IMR-90 (cell line): ENCODE measurements around the gene EME2. TPM values are rescaled to one million over a fixed set of nuclear protein-coding genes. Genes with fewer than 3 reads are reported as not detected.

Experiments used
- ATAC-seq: fragments of 200-7000 bp; cut with Tn5 transposase; 2 replicates; pipeline ENCODE4 v1.9.1; 2020; ENCODE audit warnings: low read depth, mild to moderate bottlenecking, moderate library complexity
- BruUV-seq: library from RNA; stranded (reverse); fragments of 400-500 nt; replicated peaks from 2 replicates; lab custom pipeline; 2021; lab: Mats Ljungman, UMichigan
- CTCF ChIA-PET: fragments of 300-600 bp; formaldehyde crosslinking; extraction: SDS; loops from one replicate; lab custom pipeline; 2021; ENCODE audit warnings: antibody characterized with exemption; lab: Yijun Ruan, JAX
- POLR2A ChIA-PET: fragments of 300-600 bp; sonication (Branson Sonifier 250); formaldehyde crosslinking; loops from one replicate; lab custom pipeline; 2022; ENCODE audit warnings: antibody characterized with exemption; ENCODE audit not compliant: unreplicated experiment; lab: Charles Lee
- DNase-seq: peaks from one replicate; pipeline ENCODE4 v3.0.0; 2013
- H2AFZ ChIP-seq: replicated peaks from 2 replicates; pipeline ENCODE3; 2013; ENCODE audit warnings: low read length, mild to moderate bottlenecking; ENCODE audit not compliant: poor library complexity
- H2AK5ac ChIP-seq: 2 replicates; pipeline ENCODE4 v1.6.1; 2013; ENCODE audit warnings: low read depth, low read length, inconsistent platforms
- H2AK9ac ChIP-seq: replicated peaks from 2 replicates; pipeline ENCODE3; 2013; ENCODE audit warnings: mild to moderate bottlenecking, low read depth, low read length, moderate library complexity; ENCODE audit not compliant: poor library complexity
- H2BK120ac ChIP-seq: 2 replicates; pipeline ENCODE4 v1.6.1; 2013; ENCODE audit warnings: low read depth, low read length, inconsistent platforms
- H2BK15ac ChIP-seq: 3 replicates; pipeline ENCODE4 v1.6.1; 2013; ENCODE audit warnings: low read depth, low read length, inconsistent platforms
- H2BK20ac ChIP-seq: 2 replicates; pipeline ENCODE4 v1.6.1; 2013; ENCODE audit warnings: low read depth, mild to moderate bottlenecking, inconsistent platforms, low read length, moderate library complexity
- H2BK5ac ChIP-seq: 2 replicates; pipeline ENCODE4 v1.6.1; 2013; ENCODE audit warnings: mild to moderate bottlenecking, low read depth, low read length, inconsistent platforms; ENCODE audit not compliant: poor library complexity, severe bottlenecking
- H3K14ac ChIP-seq: replicated peaks from 2 replicates; pipeline ENCODE4 v1.6.1; 2013; ENCODE audit warnings: low read depth, low read length, inconsistent platforms
- H3K18ac ChIP-seq: 2 replicates; pipeline ENCODE4 v1.6.1; 2013; ENCODE audit warnings: low read depth, low read length, control low read depth
- H3K23ac ChIP-seq: 2 replicates; pipeline ENCODE4 v1.6.1; 2013; ENCODE audit warnings: low read depth, low read length, inconsistent platforms
- H3K27ac ChIP-seq: 2 replicates; pipeline ENCODE4 v1.5.1; 2013; ENCODE audit warnings: mild to moderate bottlenecking, control low read depth, low read length; ENCODE audit not compliant: insufficient read depth
- H3K27me3 ChIP-seq: 2 replicates; pipeline ENCODE4 v1.6.1; 2013; ENCODE audit warnings: low read length; ENCODE audit not compliant: control insufficient read depth, insufficient read depth
- H3K36me3 ChIP-seq: 2 replicates; pipeline ENCODE4 v1.6.1; 2013; ENCODE audit warnings: low read length, mixed read lengths; ENCODE audit not compliant: control insufficient read depth, insufficient read depth
- H3K4ac ChIP-seq: 2 replicates; pipeline ENCODE4 v1.6.1; 2013; ENCODE audit warnings: low read depth, low read length, inconsistent platforms
- H3K4me1 ChIP-seq: 2 replicates; pipeline ENCODE4 v1.6.1; 2013; ENCODE audit warnings: low read length, mixed read lengths; ENCODE audit not compliant: control insufficient read depth, insufficient read depth
- H3K4me2 ChIP-seq: 2 replicates; pipeline ENCODE4 v1.6.1; 2013; ENCODE audit warnings: low read depth, mild to moderate bottlenecking, control low read depth, low read length, moderate library complexity
- H3K4me3 ChIP-seq: 2 replicates; pipeline ENCODE4 v1.5.1; 2013; ENCODE audit warnings: low read depth, mild to moderate bottlenecking, control low read depth, low read length, moderate library complexity; ENCODE audit not compliant: insufficient read depth
- H3K56ac ChIP-seq: 2 replicates; pipeline ENCODE4 v1.6.1; 2013; ENCODE audit warnings: low read length, inconsistent platforms; ENCODE audit not compliant: insufficient read depth; ENCODE audit errors: extremely low read depth
- H3K79me1 ChIP-seq, 2 experiments: 2 replicates each; pipeline ENCODE4 v1.6.1; 2013; ENCODE audit warnings: low read length in 2 of 2, inconsistent platforms in 1 of 2, low read depth in 1 of 2
- H3K9ac ChIP-seq: 2 replicates; pipeline ENCODE4 v1.6.1; 2013; ENCODE audit warnings: low read depth, low read length, control low read depth
- H3K9me1 ChIP-seq: 2 replicates; pipeline ENCODE4 v1.6.1; 2013; ENCODE audit warnings: low read length, inconsistent platforms; ENCODE audit not compliant: insufficient read depth
- H3K9me3 ChIP-seq: 2 replicates; pipeline ENCODE4 v1.6.1; 2013; ENCODE audit warnings: low read length; ENCODE audit not compliant: control insufficient read depth, insufficient read depth
- H4K20me1 ChIP-seq: 2 replicates; pipeline ENCODE4 v1.6.1; 2013; ENCODE audit warnings: low read length, inconsistent platforms; ENCODE audit not compliant: insufficient read depth
- H4K5ac ChIP-seq: 2 replicates; pipeline ENCODE4 v1.6.1; 2013; ENCODE audit warnings: mild to moderate bottlenecking, low read depth, low read length, control low read depth
- H4K8ac ChIP-seq, 2 experiments: 2 replicates each; pipeline ENCODE4 v1.6.1; 2013; ENCODE audit warnings: low read depth in 2 of 2, low read length in 2 of 2, control low read depth in 1 of 2, inconsistent platforms in 1 of 2
- H4K91ac ChIP-seq: 2 replicates; pipeline ENCODE4 v1.6.1; 2013; ENCODE audit warnings: low read depth, low read length, inconsistent platforms; ENCODE audit not compliant: insufficient read depth
- FOS ChIP-seq: fragments of 150-350 bp; IDR thresholded peaks from 2 replicates; pipeline ENCODE4 v1.6.1; 2016; ENCODE audit warnings: low read depth, low read length
- RFX5 ChIP-seq: IDR thresholded peaks from 2 replicates; pipeline ENCODE4 v1.8.0; 2012; ENCODE audit warnings: low read depth, mild to moderate bottlenecking, low read length, moderate library complexity
- WGBS, 2 experiments: methylation state at CpG; one replicate each; pipeline versions ENCODE4 v1.1.5 to v1.1.7; 2013; ENCODE audit warnings: missing lambda C conversion rate in 2 of 2; ENCODE audit not compliant: insufficient read length in 1 of 2; ENCODE audit errors: extremely low coverage in 2 of 2; 5-methylcytosine and 5-hydroxymethylcytosine counted together
- dilution Hi-C: fragments of 300-500 bp; cut with HindIII; formaldehyde crosslinking; loops from one replicate; pipeline ENCODE4 v1.14.3; 2018; ENCODE audit warnings: low sequenced_read_pairs; ENCODE audit not compliant: unreplicated experiment
- in situ Hi-C: fragments of 300-500 bp; cut with MboI; formaldehyde crosslinking; loops from 3 replicates; pipeline ENCODE4 v1.14.3; 2019; ENCODE audit warnings: low sequenced_read_pairs, inconsistent platforms, mixed read lengths
- intact Hi-C: fragments of 100-400 bp; cut with micrococcal nuclease; formaldehyde crosslinking; loops from 2 replicates; pipeline ENCODE4 v1.10.0; 2022
- polyA plus RNA-seq, 3 experiments: library from polyadenylated mRNA; depleted of rRNA; stranded (reverse); fragments of >200 nt; gene quantifications; 2 replicates each; pipeline ENCODE4 v1.2.3, GENCODE V29; 2012; ENCODE audit warnings: low replicate concordance in 1 of 3
- total RNA-seq: library from RNA; depleted of rRNA; stranded (reverse); fragments of >200 nt; gene quantifications from 2 replicates; pipeline ENCODE4 v1.2.3, GENCODE V29; 2012

The EME2 gene
- total and polyA plus RNA-seq, 2 of the 4 experiments (the other 2 are of a cell fraction) = 1.3 to 9.6 TPM

DNA sequence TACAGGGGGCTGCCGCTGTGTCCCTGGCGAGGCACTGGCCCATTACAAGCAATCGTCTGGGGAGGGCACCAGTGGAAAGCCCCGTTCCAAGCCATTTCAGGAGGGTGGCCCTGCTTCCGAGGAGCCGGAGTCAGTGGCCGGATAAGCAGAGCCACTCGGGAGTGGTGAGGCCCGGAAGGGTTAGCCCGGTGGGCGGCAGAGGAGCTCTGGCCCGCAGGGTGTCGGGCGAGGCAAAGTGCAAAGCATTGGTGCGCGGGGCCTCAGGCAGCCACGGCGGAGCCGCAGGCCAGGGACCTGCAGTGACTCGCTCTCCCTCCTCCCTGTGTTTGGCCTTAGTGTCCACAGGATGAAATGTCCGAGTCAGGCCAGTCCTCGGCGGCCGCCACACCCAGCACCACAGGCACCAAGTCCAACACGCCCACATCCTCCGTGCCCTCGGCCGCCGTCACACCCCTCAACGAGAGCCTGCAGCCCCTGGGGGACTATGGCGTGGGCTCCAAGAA is 25.9 kb upstream of the EME2 start:
- Histone ChIP-seq H3K18ac (no peak overlapping the region), H3K4ac (0 out of 2 replicates have a peak overlapping the region, but pooled peaks have one; percentile 5), H3K4me2 (no peak overlapping the region), H3K27me3 (no peaks in the 10 kb centered on the region), H3K56ac (no peak overlapping the region), H4K5ac (no peak overlapping the region), H3K4me3 (no peak overlapping the region), H2BK5ac (no peak overlapping the region), H3K23ac (no peak overlapping the region), H2BK20ac (no peak overlapping the region), H3K36me3 (peaks cover 63% of the 10 kb centered on the region), H2BK15ac (no peak overlapping the region), H2AK9ac (peak overlapping the region; percentile 76), H4K8ac (no peak overlapping the region), H4K20me1 (peaks cover 13% of the 10 kb centered on the region; the same call in 1 of the 2 replicates), H3K9ac (no peak overlapping the region), H3K9me1 (peaks cover 6% of the 10 kb centered on the region; the same call in 1 of the 2 replicates), H2AK5ac (no peak overlapping the region), H3K4me1 (peaks cover 2% of the 10 kb centered on the region; the same call in 1 of the 2 replicates), H2BK120ac (no peak overlapping the region), H3K14ac (no peak overlapping the region), H2AFZ (peak overlapping the region; percentile 11), H4K91ac (no peak overlapping the region), H3K27ac (no peak overlapping the region), H3K9me3 (no peaks in the 10 kb centered on the region), H3K79me1 (peaks cover 15 to 40% of the 10 kb centered on the region in 2 experiments; a peak in 2 of 4 replicates)
- no TSS peak for BruUV-seq
- ATAC-seq (no peak), DNase-seq (no peak)
- intact Hi-C loops = no loop called here
- dilution Hi-C loops = no loop called here
- WGBS, 2 experiments = 97% methylated on average over 9 of the region's 31 CpGs; no CpG with 5 or more reads in 1 of the 2 experiments
- POLR2A ChIA-PET = interaction anchor here (0.8 kb wide), 1 partner anchor 39 kb away, joined by 5 read pairs; no protein-coding TSS in a partner anchor
- no peak for TF ChIP-seq FOS
- TF ChIP-seq RFX5 = no peak
- in situ Hi-C loops = no loop called here
- CTCF ChIA-PET = interaction anchor here (1.4 kb wide), 1 partner anchor 41 kb away, joined by 7 read pairs; the partner anchor contains the start of gene MAPK8IP3
